GM12873 (cell line): ENCODE results near the gene IGFL4.

ENCODE experiments used
- TF ChIP-seq, protein P1 (sequence below): IDR thresholded peaks from 2 replicates; pipeline ENCODE4 v1.5.1; 2012; ENCODE audit warnings: low read depth, mild to moderate bottlenecking, moderate library complexity, low read length, control low read depth; ENCODE audit not compliant: insufficient read depth; ENCODE audit errors: missing control alignments

Gene IGFL4

DNA sequence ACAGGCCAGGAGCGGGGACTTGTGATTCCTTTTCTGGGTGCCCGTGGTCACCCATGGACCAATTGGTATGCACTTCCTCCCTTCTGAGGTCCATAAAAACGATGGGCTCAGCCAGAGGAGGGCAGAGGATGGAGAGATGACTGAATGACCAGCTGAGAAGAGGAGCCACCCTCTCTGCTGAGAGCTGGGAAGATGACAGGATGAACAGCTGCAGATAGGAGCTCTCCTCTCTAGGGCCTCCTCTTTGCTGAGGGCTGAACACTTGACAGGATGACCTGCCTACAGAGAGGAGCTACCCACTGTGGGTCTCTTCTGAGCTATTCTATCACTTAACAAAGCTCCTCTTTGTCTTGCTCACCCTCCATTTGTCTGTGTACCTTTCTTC is 4.1 kb downstream of the IGFL4 start:
- TF ChIP-seq, protein P1, sequence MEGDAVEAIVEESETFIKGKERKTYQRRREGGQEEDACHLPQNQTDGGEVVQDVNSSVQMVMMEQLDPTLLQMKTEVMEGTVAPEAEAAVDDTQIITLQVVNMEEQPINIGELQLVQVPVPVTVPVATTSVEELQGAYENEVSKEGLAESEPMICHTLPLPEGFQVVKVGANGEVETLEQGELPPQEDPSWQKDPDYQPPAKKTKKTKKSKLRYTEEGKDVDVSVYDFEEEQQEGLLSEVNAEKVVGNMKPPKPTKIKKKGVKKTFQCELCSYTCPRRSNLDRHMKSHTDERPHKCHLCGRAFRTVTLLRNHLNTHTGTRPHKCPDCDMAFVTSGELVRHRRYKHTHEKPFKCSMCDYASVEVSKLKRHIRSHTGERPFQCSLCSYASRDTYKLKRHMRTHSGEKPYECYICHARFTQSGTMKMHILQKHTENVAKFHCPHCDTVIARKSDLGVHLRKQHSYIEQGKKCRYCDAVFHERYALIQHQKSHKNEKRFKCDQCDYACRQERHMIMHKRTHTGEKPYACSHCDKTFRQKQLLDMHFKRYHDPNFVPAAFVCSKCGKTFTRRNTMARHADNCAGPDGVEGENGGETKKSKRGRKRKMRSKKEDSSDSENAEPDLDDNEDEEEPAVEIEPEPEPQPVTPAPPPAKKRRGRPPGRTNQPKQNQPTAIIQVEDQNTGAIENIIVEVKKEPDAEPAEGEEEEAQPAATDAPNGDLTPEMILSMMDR: no peak

GRCh38 chr19:46035986-46036743 is 4.6 kb downstream of the IGFL4 start:
- TF ChIP-seq, protein P1: no peak

- TF ChIP-seq, protein P1: no peak
These were observed 5.3 kb downstream of the IGFL4 start for GRCh38 chr19:46035546-46035945.

GRCh38 chr19:46033401-46033800 is 7.4 kb downstream of the IGFL4 start:
- TF ChIP-seq, protein P1: no peak

GRCh38 chr19:46032597-46033025 is 8.2 kb downstream of the IGFL4 start:
- TF ChIP-seq, protein P1: no peak

- TF ChIP-seq, protein P1: no peak
These were observed 8.8 kb downstream of the IGFL4 start for GRCh38 chr19:46031781-46032596.

- TF ChIP-seq, protein P1: no peak
These were observed 9.8 kb downstream of the IGFL4 start for GRCh38 chr19:46030812-46031550.
